GM23338 (cell line): ENCODE results near the gene BMAL1. TPM values are rescaled to one million over a fixed set of nuclear protein-coding genes. Genes with fewer than 3 reads are reported as not detected.

Source experiments
- ATAC-seq: fragments of 200-7000 bp; cut with Tn5 transposase; 3 replicates; pipeline ENCODE4 v1.9.1; 2020
- DNase-seq: peaks from one replicate; pipeline ENCODE4 v3.0.0-alpha.2; 2015; ENCODE audit warnings: low spot score
- H2AFZ ChIP-seq: fragments of 200-600 bp; sonication (generic); 2 replicates; pipeline ENCODE4 v1.8.0; 2016; ENCODE audit warnings: antibody characterized with exemption, mild to moderate bottlenecking, moderate library complexity
- H3F3A ChIP-seq: fragments of 200-600 bp; sonication (generic); replicated peaks from 2 replicates; pipeline ENCODE4 v1.8.0; 2017; ENCODE audit warnings: antibody characterized with exemption, mixed run types, low read depth
- H3K27ac ChIP-seq: fragments of 200-600 bp; sonication (generic); 2 replicates; pipeline ENCODE4 v1.6.1; 2016; ENCODE audit warnings: low read depth
- H3K27me3 ChIP-seq: fragments of 200-600 bp; sonication (generic); 2 replicates; pipeline ENCODE4 v1.8.0; 2016; ENCODE audit warnings: mild to moderate bottlenecking, mixed run types, moderate library complexity; ENCODE audit not compliant: insufficient read depth
- H3K36me3 ChIP-seq: fragments of 200-600 bp; sonication (generic); 2 replicates; pipeline ENCODE4 v1.8.0; 2016; ENCODE audit warnings: mild to moderate bottlenecking; ENCODE audit not compliant: insufficient read depth
- H3K4me1 ChIP-seq: fragments of 200-600 bp; sonication (generic); 2 replicates; pipeline ENCODE4 v1.8.0; 2016; ENCODE audit warnings: mild to moderate bottlenecking, moderate library complexity; ENCODE audit not compliant: insufficient read depth
- H3K4me2 ChIP-seq: fragments of 200-600 bp; sonication (generic); 2 replicates; pipeline ENCODE4 v1.7.1; 2017; ENCODE audit warnings: mixed run types
- H3K4me3 ChIP-seq: fragments of 200-600 bp; sonication (generic); 2 replicates; pipeline ENCODE4 v1.6.1; 2016; ENCODE audit warnings: mixed run types
- H3K79me2 ChIP-seq: fragments of 200-600 bp; sonication (generic); replicated peaks from 2 replicates; pipeline ENCODE4 v1.8.0; 2017; ENCODE audit warnings: mild to moderate bottlenecking; ENCODE audit not compliant: insufficient read depth
- H3K9me2 ChIP-seq: fragments of 200-600 bp; sonication (generic); 2 replicates; pipeline ENCODE4 v1.8.0; 2017; ENCODE audit not compliant: insufficient read depth
- H4K20me1 ChIP-seq: fragments of 200-600 bp; sonication (generic); replicated peaks from 2 replicates; pipeline ENCODE4 v1.8.0; 2017; ENCODE audit warnings: mild to moderate bottlenecking; ENCODE audit not compliant: insufficient read depth
- H3K27ac Mint-ChIP-seq: 2 replicates; pipeline ENCODE4 v1.8.0; 2020; ENCODE audit warnings: inconsistent platforms, mild to moderate bottlenecking, moderate library complexity, mixed read lengths
- H3K27me3 Mint-ChIP-seq: 3 replicates; pipeline ENCODE4 v1.8.0; 2022; ENCODE audit warnings: low read depth, mild to moderate bottlenecking, moderate library complexity, mixed read lengths, inconsistent platforms; ENCODE audit not compliant: insufficient read depth, poor library complexity
- H3K36me3 Mint-ChIP-seq: 3 replicates; pipeline ENCODE4 v1.8.0; 2021; ENCODE audit warnings: low read depth, mild to moderate bottlenecking, inconsistent platforms, moderate library complexity, mixed read lengths
- H3K4me1 Mint-ChIP-seq: 3 replicates; pipeline ENCODE4 v1.8.0; 2020; ENCODE audit warnings: mild to moderate bottlenecking, inconsistent platforms, mixed read lengths
- H3K4me3 Mint-ChIP-seq: 3 replicates; pipeline ENCODE4 v1.8.0; 2021; ENCODE audit warnings: moderate library complexity, mild to moderate bottlenecking, inconsistent platforms, mixed read lengths
- H3K9me3 Mint-ChIP-seq: 3 replicates; pipeline ENCODE4 v1.8.0; 2020; ENCODE audit warnings: moderate library complexity, mild to moderate bottlenecking, inconsistent platforms, mixed read lengths
- CREB1 ChIP-seq: fragments of 250-450 bp; sonication (Bioruptor Pico); IDR thresholded peaks from 2 replicates; pipeline ENCODE4 v1.5.0; 2020; ENCODE audit warnings: low read depth, mild to moderate bottlenecking, moderate library complexity
- CTCF ChIP-seq, 2 experiments: fragments of 200-600 bp in 1 of 2; sonication (generic) in 1 of 2; conservative IDR thresholded peaks; 2 replicates each; pipeline versions ENCODE4 v1.5.1 to v1.6.1; 2016 to 2017; ENCODE audit warnings: antibody characterized with exemption in 2 of 2, low read depth in 2 of 2, mild to moderate bottlenecking in 2 of 2, moderate library complexity in 1 of 2
- ETS1 ChIP-seq: IDR thresholded peaks from 2 replicates; pipeline ENCODE4 v1.6.1; 2016; ENCODE audit warnings: antibody characterized with exemption
- EZH2 ChIP-seq: fragments of 200-600 bp; sonication (generic); IDR thresholded peaks from one replicate; pipeline ENCODE4 v1.8.0; 2017; ENCODE audit warnings: antibody characterized with exemption, mild to moderate bottlenecking, low read depth; ENCODE audit not compliant: unreplicated experiment
- EZH2phosphoT487 ChIP-seq: fragments of 200-600 bp; sonication (generic); IDR thresholded peaks from one replicate; pipeline ENCODE4 v1.8.1; 2018; ENCODE audit warnings: antibody characterized with exemption; ENCODE audit not compliant: unreplicated experiment
- JUNB ChIP-seq: IDR thresholded peaks from one replicate; pipeline ENCODE4 v1.6.1; 2016; ENCODE audit warnings: antibody characterized with exemption; ENCODE audit not compliant: unreplicated experiment
- NANOG ChIP-seq: IDR thresholded peaks from 2 replicates; pipeline ENCODE4 v1.6.1; 2016; ENCODE audit warnings: antibody characterized with exemption, borderline replicate concordance
- POLR2AphosphoS5 ChIP-seq: IDR thresholded peaks from 2 replicates; pipeline ENCODE4 v1.6.1; 2016; ENCODE audit warnings: antibody characterized with exemption, low read depth
- STAT1 ChIP-seq: IDR thresholded peaks from one replicate; pipeline ENCODE4 v1.6.1; 2016; ENCODE audit warnings: antibody characterized with exemption; ENCODE audit not compliant: unreplicated experiment
- ZNF114 ChIP-seq: fragments of 250-450 bp; sonication (Bioruptor Pico); IDR thresholded peaks from 2 replicates; pipeline ENCODE4 v1.5.0; 2020; ENCODE audit warnings: mild to moderate bottlenecking, moderate library complexity
- ZNF331 ChIP-seq: fragments of 250-450 bp; sonication (Bioruptor Pico); IDR thresholded peaks from 2 replicates; pipeline ENCODE4 v1.5.0; 2020; ENCODE audit warnings: low read depth, mild to moderate bottlenecking, moderate library complexity
- polyA plus RNA-seq: library from polyadenylated mRNA; unstranded; fragments of >200 nt; fragmentation: Nextera tagmentation; extraction: Ambion mirVana; gene quantifications from 2 replicates; pipeline ENCODE4 v1.2.1, GENCODE V29; 2016
- total RNA-seq: library from RNA; depleted of rRNA; stranded (reverse); fragments of >200 nt; shearing (Covaris generic); gene quantifications from 2 replicates; pipeline ENCODE4 v1.2.3, GENCODE V29; 2014
- TF ChIP-seq, protein P1 (sequence below): IDR thresholded peaks from one replicate; pipeline ENCODE4 v1.6.1; 2018; ENCODE audit warnings: antibody characterized with exemption; ENCODE audit not compliant: unreplicated experiment
- TF ChIP-seq, protein P2 (sequence below): fragments of 250-450 bp; sonication (Bioruptor Pico); IDR thresholded peaks from 2 replicates; pipeline ENCODE4 v1.5.0; 2020; ENCODE audit warnings: mild to moderate bottlenecking, moderate library complexity

BMAL1 gene
- total and polyA plus RNA-seq, 2 experiments from 2014 or later: 5.1 to 7.2 TPM

DNA sequence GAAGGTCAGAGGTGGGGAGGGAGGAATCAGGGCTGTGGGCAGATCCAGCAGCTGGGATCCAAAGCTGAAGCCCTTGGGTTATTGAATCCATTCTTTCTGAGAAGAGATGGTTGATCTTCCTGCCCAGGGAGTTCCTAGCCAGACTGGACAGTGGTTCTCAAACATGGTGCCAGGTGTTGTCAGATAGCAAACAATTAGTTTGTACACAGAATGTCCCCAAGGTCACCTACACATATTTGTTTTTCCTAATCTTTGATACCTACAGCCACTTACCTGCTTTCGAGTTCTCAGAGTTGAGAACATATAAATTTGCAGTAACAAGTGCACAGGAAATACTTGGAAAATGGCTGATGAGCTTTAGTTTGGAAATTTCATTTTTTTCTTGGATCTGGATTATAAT, 54.5 kb downstream of the BMAL1 start:
- Histone ChIP-seq H3K27ac (no peak overlapping the region), H3F3A (no peaks in the 10 kb centered on the region), H3K4me1 (no peaks in the 10 kb centered on the region), H3K36me3 (no peaks in the 10 kb centered on the region), H3K27me3 (no peaks in the 10 kb centered on the region), H3K9me2 (no peaks in the 10 kb centered on the region), H3K79me2 (no peaks in the 10 kb centered on the region), H3K4me3 (no peak overlapping the region), H4K20me1 (no peaks in the 10 kb centered on the region), H3K4me2 (no peak overlapping the region), H2AFZ (no peak overlapping the region)
- ATAC-seq (no peak), DNase-seq (no peak)
- Mint-ChIP-seq H3K4me3 (no peak overlapping the region), H3K27ac (no peak overlapping the region), H3K27me3 (no peaks in the 10 kb centered on the region), H3K9me3 (no peaks in the 10 kb centered on the region), H3K4me1 (peaks cover 5% of the 10 kb centered on the region; the same call in 1 of the 3 replicates), H3K36me3 (no peaks in the 10 kb centered on the region)
- TF ChIP-seq ZNF114 (CRISPR knock-in tag) (no peak), POLR2AphosphoS5 (no peak), EZH2 (no peak), NANOG (no peak), EZH2phosphoT487 (no peak), JUNB (no peak), CREB1 (CRISPR knock-in tag) (no peak), ZNF331 (no peak), ETS1 (no peak), STAT1 (no peak), CTCF (conservative IDR thresholded peaks at IDR 0.05; ENCODE audit: low read depth in 2 of 2) (no peak)
- TF ChIP-seq, protein P1, sequence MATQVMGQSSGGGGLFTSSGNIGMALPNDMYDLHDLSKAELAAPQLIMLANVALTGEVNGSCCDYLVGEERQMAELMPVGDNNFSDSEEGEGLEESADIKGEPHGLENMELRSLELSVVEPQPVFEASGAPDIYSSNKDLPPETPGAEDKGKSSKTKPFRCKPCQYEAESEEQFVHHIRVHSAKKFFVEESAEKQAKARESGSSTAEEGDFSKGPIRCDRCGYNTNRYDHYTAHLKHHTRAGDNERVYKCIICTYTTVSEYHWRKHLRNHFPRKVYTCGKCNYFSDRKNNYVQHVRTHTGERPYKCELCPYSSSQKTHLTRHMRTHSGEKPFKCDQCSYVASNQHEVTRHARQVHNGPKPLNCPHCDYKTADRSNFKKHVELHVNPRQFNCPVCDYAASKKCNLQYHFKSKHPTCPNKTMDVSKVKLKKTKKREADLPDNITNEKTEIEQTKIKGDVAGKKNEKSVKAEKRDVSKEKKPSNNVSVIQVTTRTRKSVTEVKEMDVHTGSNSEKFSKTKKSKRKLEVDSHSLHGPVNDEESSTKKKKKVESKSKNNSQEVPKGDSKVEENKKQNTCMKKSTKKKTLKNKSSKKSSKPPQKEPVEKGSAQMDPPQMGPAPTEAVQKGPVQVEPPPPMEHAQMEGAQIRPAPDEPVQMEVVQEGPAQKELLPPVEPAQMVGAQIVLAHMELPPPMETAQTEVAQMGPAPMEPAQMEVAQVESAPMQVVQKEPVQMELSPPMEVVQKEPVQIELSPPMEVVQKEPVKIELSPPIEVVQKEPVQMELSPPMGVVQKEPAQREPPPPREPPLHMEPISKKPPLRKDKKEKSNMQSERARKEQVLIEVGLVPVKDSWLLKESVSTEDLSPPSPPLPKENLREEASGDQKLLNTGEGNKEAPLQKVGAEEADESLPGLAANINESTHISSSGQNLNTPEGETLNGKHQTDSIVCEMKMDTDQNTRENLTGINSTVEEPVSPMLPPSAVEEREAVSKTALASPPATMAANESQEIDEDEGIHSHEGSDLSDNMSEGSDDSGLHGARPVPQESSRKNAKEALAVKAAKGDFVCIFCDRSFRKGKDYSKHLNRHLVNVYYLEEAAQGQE: no peak
- TF ChIP-seq, protein P2, sequence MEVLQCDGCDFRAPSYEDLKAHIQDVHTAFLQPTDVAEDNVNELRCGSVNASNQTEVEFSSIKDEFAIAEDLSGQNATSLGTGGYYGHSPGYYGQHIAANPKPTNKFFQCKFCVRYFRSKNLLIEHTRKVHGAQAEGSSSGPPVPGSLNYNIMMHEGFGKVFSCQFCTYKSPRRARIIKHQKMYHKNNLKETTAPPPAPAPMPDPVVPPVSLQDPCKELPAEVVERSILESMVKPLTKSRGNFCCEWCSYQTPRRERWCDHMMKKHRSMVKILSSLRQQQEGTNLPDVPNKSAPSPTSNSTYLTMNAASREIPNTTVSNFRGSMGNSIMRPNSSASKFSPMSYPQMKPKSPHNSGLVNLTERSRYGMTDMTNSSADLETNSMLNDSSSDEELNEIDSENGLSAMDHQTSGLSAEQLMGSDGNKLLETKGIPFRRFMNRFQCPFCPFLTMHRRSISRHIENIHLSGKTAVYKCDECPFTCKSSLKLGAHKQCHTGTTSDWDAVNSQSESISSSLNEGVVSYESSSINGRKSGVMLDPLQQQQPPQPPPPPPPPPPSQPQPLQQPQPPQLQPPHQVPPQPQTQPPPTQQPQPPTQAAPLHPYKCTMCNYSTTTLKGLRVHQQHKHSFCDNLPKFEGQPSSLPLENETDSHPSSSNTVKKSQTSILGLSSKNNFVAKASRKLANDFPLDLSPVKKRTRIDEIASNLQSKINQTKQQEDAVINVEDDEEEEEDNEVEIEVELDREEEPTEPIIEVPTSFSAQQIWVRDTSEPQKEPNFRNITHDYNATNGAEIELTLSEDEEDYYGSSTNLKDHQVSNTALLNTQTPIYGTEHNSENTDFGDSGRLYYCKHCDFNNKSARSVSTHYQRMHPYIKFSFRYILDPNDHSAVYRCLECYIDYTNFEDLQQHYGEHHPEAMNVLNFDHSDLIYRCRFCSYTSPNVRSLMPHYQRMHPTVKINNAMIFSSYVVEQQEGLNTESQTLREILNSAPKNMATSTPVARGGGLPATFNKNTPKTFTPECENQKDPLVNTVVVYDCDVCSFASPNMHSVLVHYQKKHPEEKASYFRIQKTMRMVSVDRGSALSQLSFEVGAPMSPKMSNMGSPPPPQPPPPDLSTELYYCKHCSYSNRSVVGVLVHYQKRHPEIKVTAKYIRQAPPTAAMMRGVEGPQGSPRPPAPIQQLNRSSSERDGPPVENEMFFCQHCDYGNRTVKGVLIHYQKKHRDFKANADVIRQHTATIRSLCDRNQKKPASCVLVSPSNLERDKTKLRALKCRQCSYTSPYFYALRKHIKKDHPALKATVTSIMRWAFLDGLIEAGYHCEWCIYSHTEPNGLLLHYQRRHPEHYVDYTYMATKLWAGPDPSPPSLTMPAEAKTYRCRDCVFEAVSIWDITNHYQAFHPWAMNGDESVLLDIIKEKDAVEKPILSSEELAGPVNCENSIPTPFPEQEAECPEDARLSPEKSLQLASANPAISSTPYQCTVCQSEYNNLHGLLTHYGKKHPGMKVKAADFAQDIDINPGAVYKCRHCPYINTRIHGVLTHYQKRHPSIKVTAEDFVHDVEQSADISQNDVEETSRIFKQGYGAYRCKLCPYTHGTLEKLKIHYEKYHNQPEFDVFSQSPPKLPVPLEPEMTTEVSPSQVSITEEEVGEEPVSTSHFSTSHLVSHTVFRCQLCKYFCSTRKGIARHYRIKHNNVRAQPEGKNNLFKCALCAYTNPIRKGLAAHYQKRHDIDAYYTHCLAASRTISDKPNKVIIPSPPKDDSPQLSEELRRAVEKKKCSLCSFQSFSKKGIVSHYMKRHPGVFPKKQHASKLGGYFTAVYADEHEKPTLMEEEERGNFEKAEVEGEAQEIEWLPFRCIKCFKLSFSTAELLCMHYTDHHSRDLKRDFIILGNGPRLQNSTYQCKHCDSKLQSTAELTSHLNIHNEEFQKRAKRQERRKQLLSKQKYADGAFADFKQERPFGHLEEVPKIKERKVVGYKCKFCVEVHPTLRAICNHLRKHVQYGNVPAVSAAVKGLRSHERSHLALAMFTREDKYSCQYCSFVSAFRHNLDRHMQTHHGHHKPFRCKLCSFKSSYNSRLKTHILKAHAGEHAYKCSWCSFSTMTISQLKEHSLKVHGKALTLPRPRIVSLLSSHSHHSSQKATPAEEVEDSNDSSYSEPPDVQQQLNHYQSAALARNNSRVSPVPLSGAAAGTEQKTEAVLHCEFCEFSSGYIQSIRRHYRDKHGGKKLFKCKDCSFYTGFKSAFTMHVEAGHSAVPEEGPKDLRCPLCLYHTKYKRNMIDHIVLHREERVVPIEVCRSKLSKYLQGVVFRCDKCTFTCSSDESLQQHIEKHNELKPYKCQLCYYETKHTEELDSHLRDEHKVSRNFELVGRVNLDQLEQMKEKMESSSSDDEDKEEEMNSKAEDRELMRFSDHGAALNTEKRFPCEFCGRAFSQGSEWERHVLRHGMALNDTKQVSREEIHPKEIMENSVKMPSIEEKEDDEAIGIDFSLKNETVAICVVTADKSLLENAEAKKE: no peak
